PC-3 (cell line): Measurements from ENCODE around the gene SIRT2.

ENCODE experiments used
- CTCF ChIP-seq: fragments of 300-600 bp; sonication (generic); conservative IDR thresholded peaks from 2 replicates; pipeline ENCODE4 v1.5.1; 2017; ENCODE audit warnings: antibody characterized with exemption, low read depth, mild to moderate bottlenecking, low read length
- EZH2 ChIP-seq: fragments of 300-600 bp; sonication (generic); IDR thresholded peaks from one replicate; pipeline ENCODE4 v1.6.1; 2017; ENCODE audit warnings: antibody characterized with exemption, mild to moderate bottlenecking, low read length; ENCODE audit not compliant: unreplicated experiment
- EZH2phosphoT487 ChIP-seq: fragments of 300-600 bp; sonication (generic); IDR thresholded peaks from 2 replicates; pipeline ENCODE4 v1.6.1; 2018; ENCODE audit warnings: mild to moderate bottlenecking, antibody characterized with exemption, low read length, borderline replicate concordance

- TF ChIP-seq CTCF = no peak
- TF ChIP-seq EZH2 = no peak
- TF ChIP-seq EZH2phosphoT487 = no peak
These were observed 9.6 kb downstream of the SIRT2 start for GRCh38 chr19:38889803-38890202.
